ENCODE results near the gene AKAP12.

DNA sequence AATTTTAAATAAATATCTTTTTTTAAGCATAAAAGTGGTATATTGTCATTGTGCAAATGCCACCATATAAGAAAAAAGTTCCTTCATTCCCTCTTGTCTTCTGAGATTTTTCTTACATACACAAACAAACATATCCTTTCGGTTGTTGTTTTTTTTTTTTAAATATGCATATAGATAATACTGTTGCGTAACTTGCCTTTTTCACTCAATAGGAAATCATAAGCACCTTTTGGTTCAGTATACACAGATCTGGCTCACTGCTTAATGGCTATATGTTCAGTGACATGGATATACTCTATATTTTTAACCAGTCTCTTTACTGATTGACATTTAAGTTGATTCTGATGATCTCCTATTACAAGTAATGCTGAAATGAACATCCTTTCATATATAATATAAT lies 40.1 kb downstream of the AKAP12 start:
- TF ChIP-seq POLR2A (IDR thresholded peaks at IDR 0.05), result no peak
- no peak for TF ChIP-seq CTCF (IDR thresholded peaks at IDR 0.05)
- TF ChIP-seq EP300 (IDR thresholded peaks at IDR 0.05; ENCODE audit: low read depth), result no peak
- TF ChIP-seq POLR2AphosphoS5 (IDR thresholded peaks at IDR 0.05), result no peak
